Measurements from ENCODE around the gene PANK1.

GRCh38 chr10:89600041-89600440, 45.0 kb downstream of the PANK1 start:
- TF ChIP-seq GATA2 (IDR thresholded peaks at IDR 0.05; ENCODE audit: low read depth, low read length), result no peak
- no peak for TF ChIP-seq GATA3 (IDR thresholded peaks at IDR 0.05; ENCODE audit: low read depth, low read length)

All from SH-SY5Y (cell line).